Measurements from ENCODE around the gene SPDYE17. TPM values are rescaled to one million over a fixed set of nuclear protein-coding genes. Genes with fewer than 3 reads are reported as not detected.
A peak's percentile ranks its signal among the peaks of the same experiment; 100 is the strongest.
"Not testable (repeated sequence)": the region's sequence is repeated elsewhere in the genome, so short reads cannot be mapped to it uniquely, and the experiment has no call there.

Gene SPDYE17
- total RNA-seq: not detected in 2 replicates

GRCh38 chr7:77032261-77032660, at the start of gene SPDYE17:
Gene SPDYE17 (minus strand): TSS chr7:77032361. CDS start chr7:77030570, 1,791 bp downstream.
- DNase-seq (ENCODE audit: low read depth in 2 of 2): not testable (repeated sequence)

GRCh38 chr7:77080236-77080635, 48.1 kb upstream of the SPDYE17 start:
- DNase-seq (ENCODE audit: low read depth in 2 of 2): not testable (repeated sequence)

GRCh38 chr7:77079624-77080023, 47.5 kb upstream of the SPDYE17 start:
- peak in 1 of 2 donors; percentile 47 for DNase-seq (ENCODE audit: low read depth in 2 of 2)

GRCh38 chr7:77079112-77079511, 47.0 kb upstream of the SPDYE17 start:
- DNase-seq (ENCODE audit: low read depth in 2 of 2): not testable (repeated sequence)

- not testable (repeated sequence) for DNase-seq (ENCODE audit: low read depth in 2 of 2)
These were observed 44.9 kb upstream of the SPDYE17 start for GRCh38 chr7:77077060-77077459.

GRCh38 chr7:77074786-77075396, 42.7 kb upstream of the SPDYE17 start:
- not testable (repeated sequence) for DNase-seq (ENCODE audit: low read depth in 2 of 2)

GRCh38 chr7:77071108-77071507, 38.9 kb upstream of the SPDYE17 start:
- DNase-seq (ENCODE audit: low read depth in 2 of 2): not testable (repeated sequence)

GRCh38 chr7:77065869-77066268, 33.7 kb upstream of the SPDYE17 start:
- DNase-seq (ENCODE audit: low read depth in 2 of 2): not testable (repeated sequence)

GRCh38 chr7:77063732-77064131, 31.6 kb upstream of the SPDYE17 start:
- not testable (repeated sequence) for DNase-seq (ENCODE audit: low read depth in 2 of 2)

- DNase-seq (ENCODE audit: low read depth in 2 of 2): not testable (repeated sequence)
These were observed 30.4 kb upstream of the SPDYE17 start, which contains the start of gene SPDYE18 for GRCh38 chr7:77062557-77062956. Gene SPDYE18 (minus strand): TSS chr7:77062558. CDS start chr7:77060512, 2,046 bp downstream.

- not testable (repeated sequence) for DNase-seq (ENCODE audit: low read depth in 2 of 2)
These were observed 5.8 kb downstream of the SPDYE17 start for GRCh38 chr7:77026349-77026748.

- DNase-seq (ENCODE audit: low read depth in 2 of 2): peak; percentile 78 to 80
These were observed 22.0 kb downstream of the SPDYE17 start for GRCh38 chr7:77010074-77010680.

GRCh38 chr7:77008000-77008399, 24.2 kb downstream of the SPDYE17 start:
- DNase-seq (ENCODE audit: low read depth in 2 of 2): peak in 1 of 2 donors; percentile 38

- not testable (repeated sequence) for DNase-seq (ENCODE audit: low read depth in 2 of 2)
These were observed 25.7 kb downstream of the SPDYE17 start for GRCh38 chr7:77006127-77007110.

GRCh38 chr7:77005461-77006057, 26.6 kb downstream of the SPDYE17 start:
- not testable (repeated sequence) for DNase-seq (ENCODE audit: low read depth in 2 of 2)

- DNase-seq (ENCODE audit: low read depth in 2 of 2): not testable (repeated sequence)
These were observed 28.0 kb downstream of the SPDYE17 start for GRCh38 chr7:77004151-77004550.

GRCh38 chr7:77003241-77003640, 28.9 kb downstream of the SPDYE17 start:
- not testable (repeated sequence) for DNase-seq (ENCODE audit: low read depth in 2 of 2)

- not testable (repeated sequence) for DNase-seq (ENCODE audit: low read depth in 2 of 2)
These were observed 29.4 kb downstream of the SPDYE17 start for GRCh38 chr7:77002678-77003233.

- DNase-seq (ENCODE audit: low read depth in 2 of 2): not testable (repeated sequence)
These were observed 30.1 kb downstream of the SPDYE17 start for GRCh38 chr7:77002104-77002503.

GRCh38 chr7:76999474-77000107, 32.6 kb downstream of the SPDYE17 start:
- not testable (repeated sequence) for DNase-seq (ENCODE audit: low read depth in 2 of 2)

Measured in dermis microvascular lymphatic vessel endothelial cell (primary cell).